ENCODE results near the gene HOXA1.

GRCh38 chr7:27122077-27122910 lies 26.5 kb upstream of the HOXA1 start:
- TF ChIP-seq CEBPB (IDR thresholded peaks at IDR 0.05) (no peak), TAF1 (IDR thresholded peaks at IDR 0.05; ENCODE audit: low read depth) (no peak), FOXM1 (IDR thresholded peaks at IDR 0.05; ENCODE audit: borderline replicate concordance, low read depth) (no peak), CREB1 (IDR thresholded peaks at IDR 0.05; ENCODE audit: low read depth) (no peak), USF1 (IDR thresholded peaks at IDR 0.05) (no peak), REST (IDR thresholded peaks at IDR 0.05; ENCODE audit: low read depth) (no peak), EP300 (IDR thresholded peaks at IDR 0.05; ENCODE audit: borderline replicate concordance) (no peak), TEAD4 (IDR thresholded peaks at IDR 0.05) (no peak), RAD21 (IDR thresholded peaks at IDR 0.05; ENCODE audit: low read depth) (no peak)

Data from Ishikawa (cell line).